Activated CD4-positive, alpha-beta memory T cell treated with anti-CD3 and anti-CD28 coated beads, Interleukin-2, amount 10 ng/mL, durations not matched to agents 7 days and 5 days (primary cell): ENCODE results near the gene INSIG1. TPM values are rescaled to one million over a fixed set of nuclear protein-coding genes. Genes with fewer than 3 reads are reported as not detected.

ENCODE experiments used
- CTCF ChIA-PET: fragments of 350-600 bp; sonication (Branson Sonifier 250); formaldehyde crosslinking; loops from one replicate; lab custom pipeline; 2021; ENCODE audit warnings: antibody characterized with exemption, inconsistent platforms; lab: Charles Lee
- POLR2A ChIA-PET: fragments of 350-600 bp; sonication (Branson Sonifier 250); formaldehyde crosslinking; loops from one replicate; lab custom pipeline; 2021; ENCODE audit warnings: antibody characterized with exemption; lab: Charles Lee
- DNase-seq: peaks from one replicate; pipeline ENCODE4 v3.0.0-alpha.2; 2020
- H3K27ac Mint-ChIP-seq: one replicate; pipeline ENCODE4 v1.8.0; 2021; ENCODE audit warnings: mild to moderate bottlenecking, mixed read lengths
- H3K27me3 Mint-ChIP-seq: one replicate; pipeline ENCODE4 v1.8.0; 2021; ENCODE audit warnings: mixed read lengths
- H3K36me3 Mint-ChIP-seq: one replicate; pipeline ENCODE4 v1.8.0; 2021; ENCODE audit warnings: low read depth, mixed read lengths
- H3K4me1 Mint-ChIP-seq: one replicate; pipeline ENCODE4 v1.8.0; 2021; ENCODE audit warnings: mixed read lengths
- H3K4me3 Mint-ChIP-seq: one replicate; pipeline ENCODE4 v1.8.0; 2021; ENCODE audit warnings: mild to moderate bottlenecking, mixed read lengths
- H3K9me3 Mint-ChIP-seq: one replicate; pipeline ENCODE4 v1.8.0; 2021; ENCODE audit warnings: mixed read lengths
- total RNA-seq, 2 experiments: library from RNA; stranded (reverse); gene quantifications; one replicate each; pipeline ENCODE4 v1.2.3, GENCODE V29; 2021

Gene INSIG1
- total RNA-seq, result 100 to 1,000 TPM; 276 to 283 TPM

DNA sequence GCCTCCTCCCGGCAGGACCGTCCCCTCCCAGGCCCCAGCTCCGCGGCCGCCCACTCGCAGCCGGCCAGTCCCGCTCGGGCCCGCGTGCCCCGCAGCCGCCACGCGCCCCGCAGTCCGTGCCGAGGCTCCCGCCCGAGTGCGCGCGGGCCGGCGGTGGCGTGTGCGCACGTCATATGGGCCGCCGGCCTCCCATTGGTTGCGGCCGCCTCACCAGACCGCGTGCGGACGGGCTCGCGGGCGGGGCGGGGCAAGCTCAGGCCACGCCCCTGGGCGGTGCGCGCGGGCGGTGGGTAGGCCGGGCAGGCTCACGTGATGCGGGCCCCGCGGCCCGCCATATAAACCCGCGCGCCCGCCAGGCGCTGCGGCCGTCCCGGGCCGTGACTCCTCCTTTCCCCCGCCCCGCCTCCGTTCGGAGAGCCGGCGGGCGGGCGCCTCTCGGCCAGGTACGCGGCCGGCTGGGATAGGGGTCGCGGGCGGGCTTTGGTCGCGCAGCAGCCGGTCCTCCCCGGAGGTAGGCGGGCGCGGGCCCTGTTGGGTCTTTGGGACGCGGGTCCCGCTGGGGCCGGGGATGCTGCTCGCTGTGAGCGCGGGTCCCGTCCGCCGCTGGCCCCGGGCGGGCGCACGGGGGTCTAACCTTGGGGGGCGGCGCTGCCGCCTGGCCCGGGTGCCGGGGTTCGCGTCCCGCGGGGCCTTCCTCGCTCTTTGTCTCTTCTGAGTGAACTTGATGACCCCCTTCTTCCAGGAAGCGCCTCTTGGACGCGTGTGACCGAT lies at the start of gene INSIG1:
TSS of gene INSIG1 (plus strand) at position 362 of the 771 bp plus-strand sequence. CDS start at position 770, 408 bp downstream.
- Mint-ChIP-seq H3K27ac (peak within 1 kb of the TSS; percentile 99), H3K27me3 (peaks cover 2% of the 10 kb centered on the region), H3K36me3 (peaks cover 57% of the 10 kb centered on the region), H3K9me3 (peaks cover 3% of the 10 kb centered on the region), H3K4me3 (peak within 1 kb of the TSS; percentile 89), H3K4me1 (peaks cover 56% of the 10 kb centered on the region)
- POLR2A ChIA-PET, result interaction anchor here (0.9 to 5.8 kb wide), 26 partner anchors 8 to 1652 kb away, joined by 3 to 305 read pairs (median 8); partner anchors contain the start of genes PAXIP1 and RBM33
- CTCF ChIA-PET, result interaction anchor here (1.0 to 4.8 kb wide), 6 partner anchors 15 to 370 kb away, joined by 3 to 58 read pairs (median 8); no protein-coding TSS in a partner anchor
- peak; percentile 93 for DNase-seq

DNA sequence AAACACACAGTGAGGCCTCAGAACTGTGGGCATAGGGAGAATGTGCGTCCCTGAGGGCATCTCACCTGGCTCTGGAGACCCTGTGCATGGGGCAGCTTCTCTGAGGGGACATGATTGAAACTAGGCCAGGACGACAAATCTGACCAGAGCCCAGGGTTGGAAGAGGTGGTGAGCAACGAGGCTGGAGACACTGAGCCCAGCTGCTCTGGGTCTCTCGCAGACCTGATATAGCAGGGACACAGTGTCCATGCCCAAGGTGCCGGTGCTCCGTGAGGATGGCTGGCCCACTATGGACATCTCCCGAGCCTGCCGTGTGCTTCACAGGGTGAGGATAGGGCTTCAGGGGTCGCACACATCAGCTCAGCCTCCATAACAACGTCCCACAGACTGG lies 49.3 kb upstream of the INSIG1 start:
- peaks cover 2% of the 10 kb centered on the region for H3K36me3 Mint-ChIP-seq

DNA sequence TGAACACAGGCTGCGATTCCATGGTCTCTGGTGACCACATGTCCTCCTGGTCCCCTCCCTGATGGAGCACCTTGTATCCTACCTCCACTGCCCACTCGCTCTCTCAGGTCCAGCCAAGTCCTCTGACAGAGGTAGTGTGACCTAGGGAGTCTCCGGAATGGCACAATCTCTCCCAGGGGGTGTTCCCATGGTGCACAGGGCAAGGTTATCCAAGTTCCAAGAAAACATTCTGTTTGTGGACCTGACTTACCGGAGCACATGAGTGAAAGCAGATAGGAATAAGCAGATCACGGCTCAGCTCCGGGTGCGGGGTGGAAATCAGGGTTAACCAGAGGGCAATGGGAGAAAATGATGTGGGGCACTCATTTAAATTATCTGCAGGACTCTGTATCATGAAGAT lies 45.8 kb upstream of the INSIG1 start:
- ChIA-PET POLR2A (interaction anchor here (1.5 kb wide), 1 partner anchor 93 kb away, joined by 3 read pairs; no protein-coding TSS in a partner anchor), CTCF (no interaction called here)
- no peaks in the 10 kb centered on the region for H3K36me3 Mint-ChIP-seq
- no peak overlapping the region for H3K27ac Mint-ChIP-seq
- H3K4me3 Mint-ChIP-seq, result no peak overlapping the region
- peaks cover 32% of the 10 kb centered on the region for H3K27me3 Mint-ChIP-seq
- H3K4me1 Mint-ChIP-seq, result peaks cover 7% of the 10 kb centered on the region
- no peak for DNase-seq
- H3K9me3 Mint-ChIP-seq, result no peaks in the 10 kb centered on the region

More for the DNA sequence above, 49.3 kb upstream of the INSIG1 start:
- no peak overlapping the region for H3K27ac Mint-ChIP-seq
- no peak overlapping the region for H3K4me3 Mint-ChIP-seq
- peaks cover 28% of the 10 kb centered on the region for H3K27me3 Mint-ChIP-seq
- peaks cover 4% of the 10 kb centered on the region for H3K9me3 Mint-ChIP-seq
- POLR2A ChIA-PET, result no interaction called here
- CTCF ChIA-PET, result no interaction called here
- no peak for DNase-seq
- H3K4me1 Mint-ChIP-seq, result no peaks in the 10 kb centered on the region

DNA sequence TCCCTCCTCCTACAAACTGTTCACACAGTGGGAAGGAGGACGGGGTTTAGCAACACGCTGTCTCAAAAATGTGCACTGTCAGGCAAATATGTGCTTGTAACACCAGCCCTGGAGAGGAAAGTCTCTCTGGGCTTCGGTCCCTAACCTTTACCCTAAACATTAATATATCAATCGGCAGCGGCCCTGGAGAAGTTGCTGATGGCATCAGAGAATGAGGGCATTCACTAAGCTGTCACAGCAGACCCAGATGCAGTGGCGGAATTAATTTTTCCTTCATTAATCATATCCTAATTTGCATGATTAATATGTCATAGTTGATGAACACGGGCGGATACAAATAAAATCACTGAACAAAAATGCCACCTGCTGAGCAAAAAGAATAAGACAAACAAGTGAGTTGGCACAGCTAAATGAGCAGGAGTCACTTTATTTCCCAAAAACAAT lies 45.2 kb upstream of the INSIG1 start:
- no peak for DNase-seq
- Mint-ChIP-seq H3K36me3 (no peaks in the 10 kb centered on the region), H3K4me3 (no peak overlapping the region), H3K9me3 (no peaks in the 10 kb centered on the region), H3K4me1 (peaks cover 7% of the 10 kb centered on the region), H3K27ac (no peak overlapping the region), H3K27me3 (peaks cover 32% of the 10 kb centered on the region)
- ChIA-PET POLR2A (interaction anchor here (1.5 kb wide), 1 partner anchor 92 kb away, joined by 3 read pairs; no protein-coding TSS in a partner anchor), CTCF (interaction anchor here (1.1 kb wide), 1 partner anchor 92 kb away, joined by 4 read pairs; no protein-coding TSS in a partner anchor)

DNA sequence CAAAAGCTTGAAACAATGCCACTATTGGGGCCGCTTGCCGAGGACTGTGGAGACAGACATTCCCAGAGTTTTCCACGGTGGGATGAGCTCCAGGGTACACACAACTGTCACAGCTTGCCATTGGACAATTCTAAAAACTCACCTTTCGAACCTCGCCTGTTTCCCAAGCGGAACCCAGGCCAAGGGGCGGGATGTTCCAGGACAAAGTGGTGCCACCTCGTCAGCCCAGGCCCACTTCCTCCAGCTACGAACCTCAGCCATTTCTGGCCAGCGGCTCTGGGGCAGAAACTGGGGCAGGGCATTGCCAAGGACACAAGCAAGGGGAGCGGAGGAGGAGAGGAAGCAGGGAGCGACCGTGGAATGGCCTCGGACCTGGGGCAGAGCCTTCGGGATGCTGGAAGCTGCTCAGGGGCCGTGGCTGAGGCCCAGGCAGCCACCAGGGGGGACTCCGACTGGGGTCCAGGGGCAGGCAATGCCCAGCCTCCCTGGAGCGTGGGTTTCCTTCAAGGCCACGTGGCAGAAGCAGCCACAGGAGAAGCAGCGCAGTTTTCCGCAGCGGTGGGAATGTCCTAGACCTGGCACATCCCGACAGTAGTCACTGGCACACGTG lies 44.7 kb upstream of the INSIG1 start:
- ChIA-PET CTCF (interaction anchor here (1.1 kb wide), 1 partner anchor 92 kb away, joined by 4 read pairs; no protein-coding TSS in a partner anchor), POLR2A (no interaction called here)
- no peak for DNase-seq
- H3K27ac Mint-ChIP-seq, result no peak overlapping the region
- H3K36me3 Mint-ChIP-seq, result no peaks in the 10 kb centered on the region
- no peak overlapping the region for H3K4me3 Mint-ChIP-seq
- H3K4me1 Mint-ChIP-seq, result peaks cover 7% of the 10 kb centered on the region
- no peaks in the 10 kb centered on the region for H3K9me3 Mint-ChIP-seq
- H3K27me3 Mint-ChIP-seq, result peaks cover 32% of the 10 kb centered on the region

DNA sequence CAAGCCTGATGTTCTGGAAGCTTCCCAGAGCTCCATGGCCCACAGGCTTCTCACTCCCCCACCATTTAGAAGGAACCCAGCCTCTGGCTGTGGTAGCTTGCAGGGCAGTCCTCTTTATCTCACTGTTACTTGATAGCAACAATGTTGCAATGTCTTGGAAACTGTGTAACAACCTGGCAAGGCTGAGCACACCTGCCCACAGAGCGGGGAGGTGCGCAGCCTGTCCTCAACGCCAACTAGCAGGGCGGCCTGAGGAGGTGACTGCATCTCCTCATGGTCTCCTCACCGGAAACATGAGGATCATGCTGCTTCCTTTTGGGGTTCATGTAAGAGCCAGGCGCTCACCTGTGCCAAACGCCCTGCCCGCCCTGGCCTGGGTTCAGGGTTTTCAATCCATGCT lies 43.7 kb upstream of the INSIG1 start:
- Mint-ChIP-seq H3K4me1 (peaks cover 7% of the 10 kb centered on the region), H3K27ac (no peak overlapping the region), H3K36me3 (no peaks in the 10 kb centered on the region), H3K4me3 (no peak overlapping the region), H3K27me3 (peaks cover 28% of the 10 kb centered on the region), H3K9me3 (no peaks in the 10 kb centered on the region)
- DNase-seq, result no peak
- POLR2A ChIA-PET, result interaction anchor here (0.6 kb wide), 1 partner anchor 44 kb away, joined by 3 read pairs; the partner anchor contains the start of gene INSIG1
- CTCF ChIA-PET, result interaction anchor here (2.0 kb wide), 1 partner anchor 91 kb away, joined by 4 read pairs; no protein-coding TSS in a partner anchor

DNA sequence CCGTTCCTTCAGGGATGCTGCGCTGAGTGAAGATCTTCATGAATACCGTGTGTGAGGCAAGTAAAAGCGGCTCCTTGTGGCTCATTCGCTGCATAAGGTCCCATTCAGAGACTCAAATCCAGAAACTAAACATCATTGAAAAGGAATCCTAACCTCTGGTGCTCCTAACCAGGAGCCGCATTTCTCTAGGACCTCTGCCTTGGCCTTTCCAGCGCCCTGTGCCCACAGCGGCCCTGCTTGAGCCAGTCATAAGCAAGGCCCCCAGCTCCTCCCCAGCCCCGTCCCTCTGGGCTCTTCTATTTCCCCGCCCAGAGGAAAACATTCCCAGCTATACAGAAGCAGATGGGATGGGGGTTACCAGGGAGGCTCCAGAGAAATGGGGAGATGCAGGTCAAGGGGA lies 42.6 kb upstream of the INSIG1 start:
- Mint-ChIP-seq H3K4me1 (peaks cover 7% of the 10 kb centered on the region), H3K27me3 (peaks cover 30% of the 10 kb centered on the region), H3K4me3 (no peak overlapping the region), H3K27ac (no peak overlapping the region), H3K36me3 (no peaks in the 10 kb centered on the region), H3K9me3 (no peaks in the 10 kb centered on the region)
- POLR2A ChIA-PET, result no interaction called here
- DNase-seq, result no peak
- CTCF ChIA-PET, result interaction anchor here (2.0 kb wide), 1 partner anchor 90 kb away, joined by 4 read pairs; no protein-coding TSS in a partner anchor

DNA sequence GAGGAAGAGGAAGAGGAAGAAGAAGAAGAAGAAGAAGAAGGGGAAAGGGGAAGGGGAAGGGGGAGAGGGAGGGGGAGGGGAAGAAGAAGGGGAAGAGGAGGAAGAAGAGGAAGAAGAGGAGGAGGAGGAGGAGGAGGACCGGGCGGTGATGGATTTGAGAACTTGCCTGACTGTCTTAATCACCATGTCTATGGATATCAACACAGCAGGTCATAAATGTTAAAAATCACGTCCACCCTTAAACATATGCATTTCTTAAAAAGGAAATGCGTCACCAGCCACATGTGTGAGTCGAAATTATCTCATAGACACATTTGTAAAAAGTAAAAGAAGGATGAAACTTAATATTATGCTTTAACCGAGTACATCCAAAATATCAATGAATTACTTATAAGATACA lies 42.1 kb upstream of the INSIG1 start:
- H3K4me3 Mint-ChIP-seq, result no peak overlapping the region
- no peaks in the 10 kb centered on the region for H3K36me3 Mint-ChIP-seq
- H3K27me3 Mint-ChIP-seq, result peaks cover 34% of the 10 kb centered on the region
- POLR2A ChIA-PET, result no interaction called here
- peaks cover 7% of the 10 kb centered on the region for H3K4me1 Mint-ChIP-seq
- CTCF ChIA-PET, result interaction anchor here (2.0 kb wide), 1 partner anchor 89 kb away, joined by 4 read pairs; no protein-coding TSS in a partner anchor
- no peak for DNase-seq
- no peaks in the 10 kb centered on the region for H3K9me3 Mint-ChIP-seq
- H3K27ac Mint-ChIP-seq, result no peak overlapping the region

DNA sequence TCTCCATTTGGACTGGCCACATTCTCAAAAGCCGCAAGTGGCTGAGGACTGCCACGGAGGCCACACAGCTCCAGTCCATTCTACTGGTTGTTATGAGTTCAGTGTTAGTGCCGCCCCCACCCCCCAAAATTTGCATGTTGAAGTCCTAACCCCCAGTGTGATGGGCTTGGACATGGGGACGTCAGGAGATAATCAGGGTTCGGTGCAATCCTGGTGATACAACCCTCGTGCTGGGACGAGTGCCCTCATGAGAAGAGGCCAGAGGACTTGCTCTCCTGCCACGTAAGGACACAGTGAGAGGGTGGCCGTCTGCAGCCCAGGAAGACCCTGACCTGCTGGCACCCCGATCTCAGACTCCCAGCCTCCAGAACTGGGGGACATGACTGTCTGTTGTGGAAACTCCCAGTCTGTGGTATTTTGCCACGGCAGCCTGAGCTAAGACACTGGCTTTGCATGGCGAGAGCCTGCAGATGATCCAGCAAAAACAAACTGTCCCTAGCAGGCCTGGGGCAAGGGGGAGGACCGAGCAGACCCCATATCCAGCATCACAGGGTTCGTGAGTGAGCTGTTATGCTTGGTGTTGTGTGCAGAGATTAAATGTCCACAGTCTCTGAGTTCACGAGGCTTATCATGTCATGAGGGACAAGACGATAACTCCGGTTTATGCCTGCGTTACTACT lies 41.5 kb upstream of the INSIG1 start:
- Mint-ChIP-seq H3K4me3 (no peak overlapping the region), H3K9me3 (no peaks in the 10 kb centered on the region)

DNA sequence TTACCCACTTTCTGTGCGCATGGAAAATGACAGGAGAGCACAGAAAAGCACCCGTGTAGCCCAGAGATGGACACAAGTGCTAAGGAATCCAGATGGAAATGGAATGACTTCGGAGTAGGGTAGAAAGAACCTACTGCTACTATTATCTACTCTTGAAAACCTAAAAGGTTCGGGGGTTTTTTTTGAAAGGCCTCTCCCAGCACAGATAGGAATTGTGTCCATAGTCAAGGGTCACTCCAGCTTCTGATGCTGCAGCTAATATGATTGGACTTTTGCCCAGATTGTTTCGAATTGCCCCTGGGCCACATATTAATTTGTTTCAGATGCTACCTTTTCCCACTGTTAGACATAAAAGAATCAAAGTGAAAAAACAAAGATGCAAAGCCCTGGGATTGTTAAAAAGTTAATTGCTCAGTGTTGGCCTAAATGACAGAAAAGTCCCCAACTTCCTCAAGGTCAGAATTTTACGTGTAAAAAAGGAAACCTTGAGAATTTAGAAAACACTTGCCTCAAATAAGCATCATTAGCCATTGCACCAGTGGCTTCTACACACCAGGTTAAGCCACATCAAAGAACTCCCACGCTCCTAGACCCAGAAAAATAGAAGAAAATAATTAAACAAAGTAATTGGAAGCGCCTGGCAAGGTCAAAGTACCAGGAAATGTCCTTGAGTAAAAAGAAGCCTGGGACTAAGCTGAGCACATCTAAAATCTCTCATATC lies 40.8 kb upstream of the INSIG1 start:
- DNase-seq, result no peak
- no peaks in the 10 kb centered on the region for H3K9me3 Mint-ChIP-seq
- peaks cover 7% of the 10 kb centered on the region for H3K4me1 Mint-ChIP-seq
- POLR2A ChIA-PET, result no interaction called here
- H3K36me3 Mint-ChIP-seq, result no peaks in the 10 kb centered on the region
- CTCF ChIA-PET, result interaction anchor here (1.0 kb wide), 1 partner anchor 343 kb away, joined by 3 read pairs; no protein-coding TSS in a partner anchor
- no peak overlapping the region for H3K27ac Mint-ChIP-seq
- H3K4me3 Mint-ChIP-seq, result no peak overlapping the region
- H3K27me3 Mint-ChIP-seq, result peaks cover 26% of the 10 kb centered on the region

More for the DNA sequence above, 41.5 kb upstream of the INSIG1 start:
- ChIA-PET CTCF (interaction anchor here (1.0 to 2.0 kb wide), 2 partner anchors 89 to 343 kb away, joined by 3 to 4 read pairs; no protein-coding TSS in a partner anchor), POLR2A (no interaction called here)
- no peaks in the 10 kb centered on the region for H3K36me3 Mint-ChIP-seq
- H3K4me1 Mint-ChIP-seq, result peaks cover 7% of the 10 kb centered on the region
- peaks cover 30% of the 10 kb centered on the region for H3K27me3 Mint-ChIP-seq
- no peak overlapping the region for H3K27ac Mint-ChIP-seq
- DNase-seq, result no peak

DNA sequence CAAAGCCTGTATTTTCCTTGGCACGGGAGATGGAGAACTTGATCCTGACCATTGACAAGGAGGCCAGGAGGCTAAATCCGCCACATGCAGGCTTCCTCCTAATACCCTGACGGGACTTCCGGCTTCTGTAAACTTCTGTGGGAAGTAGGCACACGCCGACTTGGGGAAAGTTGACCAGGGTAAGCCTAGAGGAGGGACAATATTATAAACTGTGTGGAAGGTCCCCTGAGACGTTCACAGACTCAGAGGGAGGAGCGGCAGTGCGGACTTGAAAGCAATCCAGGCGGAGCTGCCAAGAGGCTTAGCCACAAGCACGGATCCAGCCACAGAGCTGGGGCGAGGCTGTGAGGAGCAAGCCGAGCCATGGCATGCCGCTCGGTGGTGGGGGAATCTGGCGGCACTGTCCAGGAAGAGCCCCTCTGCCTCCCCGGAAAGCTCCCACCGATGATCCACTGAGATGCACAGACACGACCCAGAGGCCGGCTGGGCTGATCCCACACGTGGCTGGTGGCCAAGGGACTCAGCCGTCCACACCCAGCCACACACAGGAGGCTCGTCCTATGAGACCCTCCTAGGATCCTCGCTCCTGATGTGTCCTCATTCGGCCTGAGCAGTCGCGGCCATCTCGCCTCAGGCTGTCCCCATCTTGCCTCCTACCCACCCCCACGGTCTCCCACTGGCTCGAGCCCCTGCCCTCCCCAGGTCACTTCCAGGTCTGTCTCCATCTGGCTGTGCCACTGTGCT lies 40.0 kb upstream of the INSIG1 start:
- H3K4me3 Mint-ChIP-seq, result no peak overlapping the region
- H3K27ac Mint-ChIP-seq, result no peak overlapping the region
- no peaks in the 10 kb centered on the region for H3K9me3 Mint-ChIP-seq
- POLR2A ChIA-PET, result no interaction called here
- no peak for DNase-seq
- H3K36me3 Mint-ChIP-seq, result no peaks in the 10 kb centered on the region
- peaks cover 27% of the 10 kb centered on the region for H3K27me3 Mint-ChIP-seq
- CTCF ChIA-PET, result no interaction called here
- peaks cover 7% of the 10 kb centered on the region for H3K4me1 Mint-ChIP-seq
